Measurements from ENCODE around the gene THRB.
A peak's percentile ranks its signal among the peaks of the same experiment; 100 is the strongest.
"Not testable (repeated sequence)": the region's sequence is repeated elsewhere in the genome, so short reads cannot be mapped to it uniquely, and the experiment has no call there.

Gene THRB

DNA sequence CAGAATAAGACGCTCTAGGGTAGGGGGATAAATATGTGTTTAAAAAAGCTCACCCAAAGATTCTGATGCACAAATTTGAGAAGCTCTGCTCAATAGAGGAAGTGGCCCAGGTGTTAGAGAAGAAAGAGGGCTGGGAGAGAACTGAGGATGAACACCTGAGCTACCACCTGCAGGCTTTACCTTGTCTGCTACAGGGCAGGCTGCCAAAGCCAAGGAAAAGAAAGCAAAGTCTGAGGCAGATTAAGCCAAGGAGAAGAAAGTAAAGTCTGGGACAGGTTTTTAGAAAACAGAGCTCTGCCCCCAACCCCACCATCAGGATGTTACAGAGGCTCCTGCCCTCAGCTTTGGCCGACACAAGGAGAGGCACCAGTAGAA, 92.9 kb downstream of the THRB start:
- DNase-seq (ENCODE audit: low read depth) = no peak

DNA sequence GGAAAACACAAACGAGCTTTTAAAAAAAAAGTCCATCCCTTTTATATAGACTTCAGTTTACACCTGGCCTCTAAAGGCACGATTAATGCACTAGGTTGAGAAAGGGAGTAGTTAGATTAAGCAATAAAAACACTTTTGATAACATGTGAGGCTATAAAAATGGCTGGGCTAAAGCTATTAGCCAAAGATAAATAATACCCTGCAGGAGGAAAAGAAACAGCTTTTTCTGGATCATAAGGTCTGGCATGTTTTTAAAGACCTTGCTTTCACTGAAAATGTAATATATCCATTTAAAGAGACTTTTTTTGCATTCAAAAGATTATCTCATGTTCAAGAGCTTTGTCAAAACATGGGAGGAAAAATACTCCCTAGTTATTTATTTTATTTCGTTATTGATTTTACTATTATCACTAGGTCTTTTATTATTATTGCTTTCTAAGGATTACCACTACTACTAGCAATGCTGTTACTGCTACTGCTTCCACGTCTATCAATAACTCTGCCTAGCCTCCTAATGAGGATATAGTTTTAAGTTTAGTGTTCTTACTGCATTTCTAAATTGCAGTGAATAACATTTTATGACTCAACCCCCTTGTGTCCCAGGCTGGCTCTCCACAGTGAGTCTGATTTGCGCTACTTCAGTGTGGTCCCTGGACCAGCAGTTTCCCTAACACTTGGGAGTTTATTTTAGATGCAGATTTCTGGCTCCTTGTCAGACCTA, 93.4 kb downstream of the THRB start:
- no peak for DNase-seq (ENCODE audit: low read depth)

DNA sequence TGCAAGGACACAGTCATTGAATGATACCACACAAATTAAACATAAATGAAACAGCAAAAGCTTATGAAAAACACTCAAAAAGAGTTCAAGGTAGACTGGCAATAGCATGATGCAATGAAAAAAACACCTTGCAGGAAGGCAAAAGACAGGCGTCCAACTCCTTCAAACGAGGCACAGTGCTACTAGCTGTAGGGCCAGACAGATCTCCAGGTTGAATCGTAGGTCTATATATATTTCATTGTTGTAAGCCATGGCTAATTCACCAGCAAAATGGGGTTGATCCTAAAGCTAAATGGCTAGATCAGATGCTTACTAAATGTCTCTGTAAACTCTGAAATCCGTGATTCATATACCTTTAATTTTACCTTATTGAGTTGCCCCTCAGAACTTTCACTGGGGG, 94.2 kb downstream of the THRB start:
- DNase-seq (ENCODE audit: low read depth) = no peak

DNA sequence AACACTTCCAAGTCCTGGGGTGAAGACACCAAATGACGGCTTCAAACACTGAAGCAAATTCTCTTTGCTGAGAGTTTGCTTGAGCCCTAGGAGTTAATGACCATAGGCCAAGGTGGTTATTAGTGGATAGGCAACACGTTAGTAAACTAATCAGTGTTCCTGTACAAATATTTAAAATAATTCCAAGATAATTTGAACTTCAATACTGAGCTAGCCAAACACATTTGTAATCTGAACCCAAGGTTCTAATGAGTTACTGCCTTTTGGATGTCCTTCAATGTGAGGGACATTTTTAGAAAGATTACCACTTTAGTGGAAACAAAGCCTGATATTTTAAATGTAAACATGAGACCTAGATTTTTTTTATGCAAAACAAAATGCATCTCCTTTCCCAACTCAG, 94.6 kb downstream of the THRB start:
- no peak for DNase-seq (ENCODE audit: low read depth)

DNA sequence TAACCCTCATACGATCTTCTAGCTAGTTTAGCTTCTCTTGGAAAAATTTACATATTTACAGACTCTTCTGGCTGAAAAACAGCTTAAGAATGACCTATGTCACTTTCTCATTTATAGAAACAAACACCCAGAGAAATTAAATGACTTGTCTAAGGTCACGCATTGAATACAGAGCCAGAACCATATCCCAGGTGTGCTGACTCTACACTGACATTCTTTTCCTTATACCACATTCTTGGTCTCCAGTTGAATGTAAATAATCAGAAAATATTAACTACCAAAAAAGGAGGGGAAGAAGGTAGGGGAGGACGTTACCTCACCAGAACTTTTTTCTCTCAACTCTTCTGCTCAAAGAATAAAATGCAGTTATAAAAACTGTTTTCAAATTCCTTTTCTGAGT, 95.0 kb downstream of the THRB start:
- no peak for DNase-seq (ENCODE audit: low read depth)

DNA sequence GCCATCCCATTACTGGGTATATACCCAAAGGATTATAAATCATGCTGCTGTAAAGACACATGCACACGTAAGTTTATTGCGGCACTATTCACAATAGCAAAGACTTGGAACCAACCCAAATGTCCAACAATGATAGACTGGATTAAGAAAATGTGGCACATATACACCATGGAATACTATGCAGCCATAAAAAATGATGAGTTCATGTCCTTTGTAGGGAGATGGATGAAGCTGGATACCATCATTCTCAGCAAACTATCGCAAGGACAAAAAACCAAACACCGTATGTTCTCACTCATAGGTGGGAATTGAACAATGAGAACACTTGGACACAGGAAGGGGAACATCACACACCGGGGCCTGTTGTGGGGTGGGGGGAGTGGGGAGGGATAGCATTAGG, 95.9 kb downstream of the THRB start:
- not testable (repeated sequence) for DNase-seq (ENCODE audit: low read depth)

DNA sequence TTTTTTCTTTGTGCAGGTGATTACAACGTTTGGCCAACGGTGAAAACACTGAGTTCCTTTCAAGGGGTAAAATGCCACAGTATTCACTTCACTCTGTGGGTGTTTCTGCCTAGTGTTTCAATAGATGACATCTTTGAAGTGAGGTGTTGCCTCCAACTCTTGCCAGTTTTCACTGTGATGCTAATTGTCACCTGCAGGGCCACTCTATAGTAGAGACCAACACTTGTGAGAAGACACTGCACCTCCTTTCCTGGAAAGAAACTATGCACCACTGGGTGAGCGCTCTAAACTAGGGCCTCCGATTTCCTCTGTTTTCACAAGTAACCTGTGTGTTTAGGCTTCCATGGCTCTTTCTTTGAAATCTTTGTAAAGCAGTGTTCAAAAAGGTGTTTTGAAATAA, 98.3 kb downstream of the THRB start:
- no peak for DNase-seq (ENCODE audit: low read depth)

DNA sequence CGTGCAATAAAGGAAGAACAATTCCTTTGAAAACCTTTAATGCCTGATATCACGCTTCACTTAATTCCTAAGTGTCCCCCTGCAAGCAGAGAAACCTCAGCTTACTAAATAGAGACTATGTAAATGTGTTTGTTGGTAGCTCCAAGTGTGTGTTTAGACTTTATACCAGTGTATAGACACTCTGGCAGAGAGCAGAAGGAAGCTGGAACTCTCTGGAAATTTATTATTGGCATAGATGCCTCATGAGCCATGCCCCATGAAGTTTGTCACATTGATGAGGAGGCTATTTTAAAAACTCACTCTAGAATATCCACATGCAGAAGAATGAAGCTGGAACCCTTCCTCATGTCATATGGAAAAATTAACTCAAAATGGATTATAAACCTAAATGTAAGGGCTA, 99.9 kb downstream of the THRB start:
- DNase-seq (ENCODE audit: low read depth) = no peak

DNA sequence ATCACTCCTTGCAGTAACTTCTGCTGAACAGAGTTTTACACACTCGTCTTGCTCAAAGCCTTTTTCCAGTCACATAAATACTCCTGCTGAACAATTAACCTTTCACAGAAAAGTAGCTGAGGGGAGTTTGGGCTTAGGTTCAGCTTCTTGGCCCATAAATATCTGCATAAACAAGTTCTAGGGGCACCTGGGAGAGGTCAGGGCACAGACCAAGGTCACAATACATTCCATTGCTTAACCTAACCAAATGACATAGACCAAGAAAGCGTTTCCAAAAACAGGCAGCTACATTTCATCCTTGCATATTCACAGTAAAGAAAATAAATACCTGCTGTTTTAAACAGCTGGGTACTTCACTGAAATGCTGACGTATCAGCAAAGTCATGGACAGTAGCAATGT, 101.3 kb downstream of the THRB start:
- DNase-seq (ENCODE audit: low read depth) = no peak

DNA sequence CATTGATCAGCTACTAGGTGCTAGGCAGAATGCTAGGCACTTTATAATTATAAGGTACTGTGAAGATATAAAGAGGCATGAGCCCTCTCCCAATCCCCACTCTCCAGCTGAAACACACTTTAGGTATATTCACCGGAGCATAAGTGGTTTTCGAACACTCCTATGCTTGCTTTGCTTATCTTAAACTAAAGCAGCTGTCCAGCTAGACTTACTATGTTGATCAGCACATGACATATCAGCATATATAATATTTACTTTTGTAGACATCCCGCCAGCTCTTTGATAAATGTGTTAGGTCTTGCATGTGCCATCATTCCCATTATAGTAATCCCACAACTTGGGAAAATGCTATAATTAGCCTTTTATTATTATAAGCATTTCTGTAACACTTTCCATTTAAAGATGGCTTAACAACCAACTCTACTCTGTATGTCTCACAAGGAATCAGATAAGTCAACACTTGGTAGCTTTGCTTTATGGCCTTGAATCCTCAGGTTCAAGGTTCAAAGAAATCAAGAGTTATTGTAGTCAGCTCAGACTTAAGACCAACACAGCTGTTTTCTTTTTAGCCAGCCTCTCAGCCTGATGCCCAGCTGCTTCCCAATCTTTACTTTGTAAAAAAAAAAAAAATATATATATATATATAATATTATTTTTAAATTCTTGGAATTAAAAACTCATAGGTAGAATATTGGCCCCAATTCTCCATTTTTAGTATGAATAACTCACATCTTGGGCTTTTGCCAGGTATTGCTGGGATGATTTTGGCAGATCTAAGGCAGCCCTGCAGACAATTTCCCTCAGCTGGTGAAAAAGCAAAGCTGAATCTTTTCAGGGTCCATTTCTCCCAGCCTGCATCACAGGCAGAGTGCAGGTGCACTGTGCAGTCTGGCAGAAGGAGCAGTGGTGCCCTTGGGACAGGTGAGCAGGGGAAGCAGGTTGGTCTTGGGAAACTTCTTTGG, 104.2 kb downstream of the THRB start:
- no peak for DNase-seq (ENCODE audit: low read depth)

DNA sequence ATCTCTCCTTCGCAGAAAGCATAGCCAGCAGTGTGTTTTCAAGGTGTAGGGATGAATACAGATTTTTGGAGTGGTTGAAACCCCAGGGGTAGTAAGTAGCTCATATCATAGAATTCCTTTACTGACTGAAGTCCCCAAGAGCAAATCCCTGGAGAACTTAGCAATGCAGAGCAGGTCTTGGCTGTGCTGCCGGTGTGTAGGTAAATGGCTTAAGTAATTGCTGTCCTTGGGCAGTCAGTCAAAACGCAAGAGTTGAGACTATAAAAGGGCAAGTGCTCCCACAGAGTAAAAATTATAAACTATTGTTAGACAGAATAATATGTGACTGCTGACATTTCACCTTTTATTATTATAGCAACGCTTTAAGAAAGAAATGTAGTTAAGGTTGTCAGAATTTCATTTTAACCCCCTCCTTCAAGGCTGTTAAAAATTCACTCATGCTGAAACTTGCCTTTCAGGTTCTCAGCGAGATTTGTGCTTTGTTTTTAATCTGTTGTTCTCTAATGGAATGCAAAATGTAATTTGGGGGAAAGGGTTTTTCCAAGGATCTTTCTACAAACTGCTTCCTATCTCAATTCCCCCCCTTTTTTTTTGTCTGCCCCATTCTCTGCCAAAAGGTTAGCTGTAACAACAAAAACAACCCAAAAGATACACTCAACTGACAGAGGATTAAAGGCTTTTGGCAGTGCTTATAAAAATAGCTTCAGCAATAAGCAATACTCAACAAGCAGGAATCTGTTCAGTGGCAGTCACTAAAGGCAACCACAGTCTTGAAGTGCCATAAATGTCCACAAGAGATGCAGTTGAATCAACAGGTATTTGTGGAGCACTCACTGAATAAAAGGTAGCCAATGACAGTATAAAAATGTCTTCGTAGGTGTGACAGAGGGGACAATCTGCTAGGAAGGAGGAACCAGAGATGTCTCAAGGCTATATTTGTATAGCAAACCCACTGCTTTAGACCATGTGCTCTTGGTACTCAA, 105.3 kb downstream of the THRB start:
- peak; percentile 11 for DNase-seq (ENCODE audit: low read depth)

DNA sequence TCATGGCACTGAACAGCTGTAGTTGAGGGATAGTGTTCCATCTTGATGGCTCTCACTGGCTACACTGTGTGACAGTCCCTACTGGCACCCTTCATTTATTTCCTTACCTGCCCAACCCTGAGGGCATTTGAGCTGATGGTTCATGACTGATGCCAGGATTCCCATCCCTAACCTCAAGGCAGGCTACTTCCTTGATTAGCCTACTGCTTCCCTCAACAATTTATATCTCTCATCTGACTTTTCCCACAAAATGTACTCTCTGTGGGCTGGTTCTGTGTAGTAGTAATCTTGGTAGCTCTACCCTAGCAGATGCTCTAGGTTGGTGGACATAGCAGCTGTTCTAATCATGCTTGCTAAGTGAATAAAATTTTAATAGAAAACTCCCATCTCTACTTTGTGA, 106.0 kb downstream of the THRB start:
- DNase-seq (ENCODE audit: low read depth) = no peak

DNA sequence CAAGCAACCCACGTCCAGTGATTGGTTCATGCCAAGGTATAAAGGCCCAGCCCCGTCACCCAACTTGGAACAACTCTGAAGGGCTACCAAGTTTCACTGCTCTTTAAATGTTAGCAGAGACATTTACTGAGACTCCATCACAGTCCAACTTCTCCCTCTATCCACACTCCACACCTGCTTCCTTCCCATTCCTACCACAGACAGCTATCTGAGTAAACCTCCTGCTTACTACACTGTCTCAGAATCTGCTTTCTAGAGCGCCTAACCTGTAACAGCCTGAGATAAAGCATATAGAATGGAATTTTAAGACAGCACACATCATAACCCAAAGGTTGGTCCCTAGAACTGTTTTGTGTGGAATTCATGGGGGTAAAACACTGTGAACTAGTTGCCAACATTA, 106.5 kb downstream of the THRB start:
- DNase-seq (ENCODE audit: low read depth) = no peak

DNA sequence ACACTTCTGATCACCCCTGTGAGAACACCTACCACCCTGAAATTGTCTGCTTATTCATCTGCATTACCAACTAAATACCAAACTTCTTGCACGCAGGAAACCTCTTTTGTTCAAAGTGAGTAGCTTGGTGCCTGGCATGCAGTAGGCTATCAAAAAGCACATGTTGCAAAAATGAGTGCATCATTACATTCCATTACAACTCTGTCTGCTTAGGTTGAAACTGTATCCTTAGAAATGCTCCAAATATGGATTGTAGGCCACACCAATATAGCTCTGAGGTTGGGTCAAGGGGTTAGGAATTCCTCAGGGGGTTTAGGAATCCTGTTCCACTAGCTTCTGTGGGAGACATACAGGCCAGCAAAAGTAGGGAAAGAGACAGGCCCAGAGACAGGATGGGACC, 107.2 kb downstream of the THRB start:
- peak; percentile 76 for DNase-seq (ENCODE audit: low read depth)

DNA sequence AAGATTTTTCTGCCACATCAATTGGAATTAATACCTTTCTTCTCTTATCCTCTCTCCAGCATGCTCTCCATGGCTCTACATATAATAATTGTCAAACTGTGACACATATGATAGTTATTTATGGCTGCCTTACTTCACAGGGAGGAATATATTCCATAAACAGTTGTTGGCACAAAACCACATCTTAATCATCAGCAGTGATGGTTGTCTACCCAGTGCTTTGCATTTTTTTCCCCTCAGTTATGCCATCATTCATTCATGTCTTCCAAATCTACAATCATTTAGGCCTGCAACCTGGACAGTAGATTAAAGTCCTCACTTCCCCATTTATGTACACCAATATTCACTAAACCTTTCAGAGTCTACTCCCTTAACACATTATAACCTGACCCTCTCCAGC, 107.7 kb downstream of the THRB start:
- peak; percentile 81 for DNase-seq (ENCODE audit: low read depth)

DNA sequence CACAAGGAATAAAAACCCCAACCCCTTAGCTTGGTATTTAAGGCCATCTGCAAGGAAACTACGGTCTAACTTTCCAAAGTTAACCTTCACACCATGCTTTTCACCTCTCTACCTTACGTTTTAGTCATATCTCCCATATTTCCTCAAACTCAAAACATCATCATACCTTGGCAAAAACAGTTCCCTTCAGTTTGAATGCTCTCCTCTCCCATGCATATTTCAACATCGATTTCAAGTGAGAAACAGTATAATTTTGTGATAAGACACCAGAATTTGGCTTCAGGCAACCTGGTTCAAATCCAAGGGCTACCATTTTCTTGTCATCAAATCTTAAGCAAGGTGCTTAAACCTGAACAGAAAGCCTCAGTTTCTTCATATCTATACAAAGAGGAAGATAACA, 108.2 kb downstream of the THRB start:
- DNase-seq (ENCODE audit: low read depth) = no peak

DNA sequence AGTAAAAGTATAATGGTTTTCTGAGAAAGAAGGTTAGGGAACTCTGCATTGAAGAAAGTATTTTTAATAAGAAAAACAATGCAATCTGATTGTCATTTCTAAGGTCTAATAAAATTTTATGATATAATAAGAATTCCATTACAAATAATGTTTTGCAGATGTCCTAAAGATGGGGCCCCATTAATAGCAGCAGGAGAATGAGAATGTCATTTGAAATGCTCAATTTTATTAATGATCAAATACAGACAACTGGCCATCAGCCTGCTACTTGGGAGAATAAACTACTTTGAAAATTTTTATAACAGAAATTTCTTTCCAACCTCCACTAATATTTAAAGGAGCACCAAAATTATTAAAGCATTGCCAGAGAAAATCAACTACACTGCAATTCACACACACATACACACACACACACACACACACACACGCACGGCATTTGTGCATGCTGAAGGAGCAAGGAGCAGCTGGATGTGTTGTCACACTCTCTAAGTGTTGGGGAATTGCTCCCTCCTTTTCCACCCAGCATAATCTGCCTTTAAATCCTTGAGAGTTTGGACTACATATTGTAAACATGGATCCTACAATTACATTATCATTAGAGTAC, 109.5 kb downstream of the THRB start:
- no peak for DNase-seq (ENCODE audit: low read depth)

DNA sequence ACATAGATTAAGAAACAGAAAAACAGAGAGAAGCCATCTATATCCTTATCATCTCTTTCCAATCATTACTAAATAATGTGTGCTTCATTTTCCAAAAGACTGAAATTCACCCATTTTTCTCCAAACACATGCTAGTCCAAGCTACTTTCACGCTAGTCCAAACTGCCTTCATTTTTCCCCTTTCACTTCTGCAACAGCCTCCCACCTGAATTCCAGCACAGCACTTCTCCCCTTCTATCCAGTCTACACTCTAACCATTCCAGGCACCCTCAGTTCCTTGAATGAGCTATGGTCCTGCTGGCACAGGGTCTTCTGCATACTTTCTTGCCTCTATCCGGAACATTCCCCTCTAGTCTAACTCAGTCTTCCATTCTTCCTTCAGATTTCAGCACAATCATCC, 112.0 kb downstream of the THRB start:
- no peak for DNase-seq (ENCODE audit: low read depth)

DNA sequence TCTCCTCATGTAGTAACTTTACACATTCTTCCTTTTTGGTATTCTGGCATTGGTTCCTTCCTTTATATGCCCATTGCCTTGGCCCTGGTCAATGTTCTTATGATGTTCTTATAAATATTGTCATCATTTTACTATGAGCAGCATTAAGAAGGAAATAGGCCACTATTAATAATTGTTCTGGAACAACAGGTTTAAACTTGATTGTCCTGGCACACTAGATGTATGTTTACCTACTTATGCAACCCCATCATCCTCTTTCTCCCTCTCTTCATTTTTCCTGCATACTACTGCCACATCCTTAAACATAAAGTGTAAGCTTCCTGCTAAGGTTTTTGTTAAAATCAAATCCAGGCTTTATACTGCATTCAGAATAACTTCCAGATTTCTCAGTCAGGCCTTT, 114.7 kb downstream of the THRB start:
- DNase-seq (ENCODE audit: low read depth) = no peak

DNA sequence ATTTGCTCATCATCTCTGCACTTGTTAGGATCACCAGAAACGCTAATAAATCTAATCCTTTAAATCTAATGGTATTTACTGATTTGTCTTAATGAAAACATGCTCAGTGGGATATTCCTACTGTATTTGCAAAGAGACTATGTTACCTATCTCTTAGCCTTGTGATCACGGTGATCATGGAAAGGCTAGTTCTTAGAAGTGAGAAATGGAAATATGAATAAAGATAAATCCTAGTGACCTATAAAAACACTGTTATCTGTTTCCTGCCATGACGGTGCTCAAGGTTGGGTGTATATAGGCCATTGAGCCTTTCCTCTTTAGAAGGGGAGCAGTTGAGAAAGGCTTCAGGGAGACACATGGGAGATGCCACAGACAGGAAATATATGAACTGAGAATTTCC, 116.3 kb downstream of the THRB start:
- DNase-seq (ENCODE audit: low read depth) = no peak

DNA sequence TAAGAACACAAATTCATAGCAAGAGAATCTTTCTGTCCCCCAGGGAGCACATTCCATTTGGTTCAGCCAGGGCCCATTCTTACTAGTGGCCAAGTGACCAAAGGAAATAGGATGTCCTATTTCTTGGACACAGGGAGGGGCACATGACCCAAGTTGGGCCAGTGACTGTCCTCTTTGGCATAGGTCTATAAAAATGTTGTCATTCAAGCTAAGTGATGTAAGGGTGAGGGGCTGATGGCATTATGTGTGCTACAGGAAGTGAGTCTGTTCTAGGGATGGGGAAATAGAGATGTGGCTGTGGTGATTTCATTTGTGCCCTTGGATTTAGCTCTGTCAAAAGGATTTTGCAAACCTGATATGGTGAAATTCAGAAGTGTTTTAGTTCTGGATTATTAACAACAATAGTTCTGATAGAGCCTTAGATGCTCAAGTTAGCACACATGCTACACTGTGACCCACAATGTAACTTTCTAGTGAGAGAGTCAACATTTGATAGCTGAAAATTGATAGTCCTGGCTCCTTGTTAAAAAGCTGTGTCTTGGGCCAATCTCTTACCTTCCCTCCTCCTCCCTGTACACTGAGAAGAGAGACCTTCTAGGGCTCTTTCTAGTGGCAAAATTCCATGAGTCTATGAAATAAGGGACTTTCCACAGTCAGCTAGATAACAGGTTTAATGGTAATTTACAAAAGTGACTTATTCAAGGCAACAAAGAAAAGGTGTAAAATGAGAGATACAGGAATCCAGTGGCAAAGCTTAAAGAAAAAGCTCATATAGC, 117.2 kb downstream of the THRB start:
- no peak for DNase-seq (ENCODE audit: low read depth)

Data from HS-27A (cell line).